COLO668 (cell line): Measurements from ENCODE around the gene HS3ST4.

ENCODE experiments used
- DNase-seq: peaks from one replicate; lab custom pipeline; 2025; ENCODE audit not compliant: unreplicated experiment; lab: John Stamatoyannopoulos, UW

HS3ST4 gene

GRCh38 chr16:25817295-25817694, 125.5 kb downstream of the HS3ST4 start:
- no peak for DNase-seq

- DNase-seq, result no peak
Measured at GRCh38 chr16:25817876-25818275, 126.1 kb downstream of the HS3ST4 start.

GRCh38 chr16:25823891-25824290, 132.1 kb downstream of the HS3ST4 start:
- DNase-seq, result no peak

- no peak for DNase-seq
Measured at GRCh38 chr16:25827709-25828108, 135.9 kb downstream of the HS3ST4 start.

- no peak for DNase-seq
Measured at GRCh38 chr16:25828510-25828909, 136.8 kb downstream of the HS3ST4 start.

- DNase-seq, result no peak
Measured at GRCh38 chr16:25832291-25832690, 140.5 kb downstream of the HS3ST4 start.

- DNase-seq, result no peak
Measured at GRCh38 chr16:25834101-25834500, 142.3 kb downstream of the HS3ST4 start.

GRCh38 chr16:25835126-25835525, 143.4 kb downstream of the HS3ST4 start:
- no peak for DNase-seq

GRCh38 chr16:25838724-25839186, 147.0 kb downstream of the HS3ST4 start:
- peak; percentile 30 for DNase-seq

GRCh38 chr16:25841761-25842160, 150.0 kb downstream of the HS3ST4 start:
- DNase-seq, result no peak

GRCh38 chr16:25845901-25846300, 154.1 kb downstream of the HS3ST4 start:
- no peak for DNase-seq

- DNase-seq, result no peak
Measured at GRCh38 chr16:25854141-25854540, 162.4 kb downstream of the HS3ST4 start.

- no peak for DNase-seq
Measured at GRCh38 chr16:25855063-25855462, 163.3 kb downstream of the HS3ST4 start.

GRCh38 chr16:25855818-25856217, 164.1 kb downstream of the HS3ST4 start:
- no peak for DNase-seq

GRCh38 chr16:25859645-25860044, 167.9 kb downstream of the HS3ST4 start:
- DNase-seq, result no peak

GRCh38 chr16:25867041-25867440, 175.3 kb downstream of the HS3ST4 start:
- no peak for DNase-seq

GRCh38 chr16:25868106-25868505, 176.3 kb downstream of the HS3ST4 start:
- DNase-seq, result no peak

- DNase-seq, result no peak
Measured at GRCh38 chr16:25868706-25869370, 177.1 kb downstream of the HS3ST4 start.

GRCh38 chr16:25872369-25873070, 180.8 kb downstream of the HS3ST4 start:
- no peak for DNase-seq

- DNase-seq, result no peak
Measured at GRCh38 chr16:25874196-25874595, 182.4 kb downstream of the HS3ST4 start.

- DNase-seq, result no peak
Measured at GRCh38 chr16:25875956-25876598, 184.3 kb downstream of the HS3ST4 start.

GRCh38 chr16:25877103-25877502, 185.3 kb downstream of the HS3ST4 start:
- DNase-seq, result no peak
